Measurements from ENCODE around the gene MAN1C1. TPM values are rescaled to one million over a fixed set of nuclear protein-coding genes. Genes with fewer than 3 reads are reported as not detected.
"Not testable (repeated sequence)": the region's sequence is repeated elsewhere in the genome, so short reads cannot be mapped to it uniquely, and the experiment has no call there.

Gene MAN1C1
- total RNA-seq, 1 experiment from 2014 or later, result 1.2 TPM

DNA sequence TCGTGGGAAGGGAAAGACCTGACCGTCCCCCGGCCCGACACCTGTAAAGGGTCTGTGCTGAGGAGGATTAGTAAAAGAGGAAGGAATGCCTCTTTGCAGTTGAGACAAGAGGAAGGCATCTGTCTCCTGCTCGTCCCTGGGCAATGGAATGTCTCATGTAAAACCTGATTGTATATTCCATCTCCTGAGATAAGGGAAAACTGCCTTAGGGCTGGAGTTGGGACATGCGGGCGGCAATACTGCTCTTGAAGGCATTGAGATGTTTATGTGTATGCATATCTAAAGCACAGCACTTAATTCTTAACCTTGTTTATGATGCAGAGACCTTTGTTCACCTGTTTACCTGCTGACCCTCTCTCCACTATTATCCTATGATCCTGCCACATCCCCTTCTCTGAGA, 28.4 kb upstream of the MAN1C1 start:
- H3K79me2 ChIP-seq (ENCODE audit: insufficient read depth, low read length); H3K9me2 ChIP-seq (ENCODE audit: insufficient read depth); H3K4me2 ChIP-seq (ENCODE audit: low read length); H4K20me1 ChIP-seq (ENCODE audit: insufficient read depth); H3K36me3 ChIP-seq (ENCODE audit: control insufficient read depth in 1 of 2, insufficient read depth in 2 of 2, low read length in 2 of 2); CTCF ChIA-PET; ATAC-seq; H3K4me1 ChIP-seq (ENCODE audit: control insufficient read depth in 1 of 2, insufficient read depth in 2 of 2, low read length in 2 of 2); POLR2A ChIA-PET; H3K9me3 ChIP-seq (ENCODE audit: control insufficient read depth in 1 of 2, insufficient read depth in 1 of 2, low read depth in 1 of 2, low read length in 2 of 2); RAD21 ChIA-PET (ENCODE audit: low non-redundant PET in 1 of 2, low total read pairs in 2 of 2, uncharacterized antibody in 2 of 2, unreplicated experiment in 2 of 2); BruUV-seq (replicated peaks); intact Hi-C loops (cut with micrococcal nuclease); H3K27ac ChIP-seq (ENCODE audit: low read depth, low read length); H2AFZ ChIP-seq (ENCODE audit: low read depth, low read length, poor library complexity, severe bottlenecking); DNase-seq (ENCODE audit: low read depth, low spot score); H3K9ac ChIP-seq (ENCODE audit: low read length); H3K27me3 ChIP-seq (ENCODE audit: insufficient read depth, low read length); H3K4me3 ChIP-seq (replicated peaks in 1 of 2; ENCODE audit: low read depth in 1 of 2, low read length in 2 of 2): not testable (repeated sequence)

DNA sequence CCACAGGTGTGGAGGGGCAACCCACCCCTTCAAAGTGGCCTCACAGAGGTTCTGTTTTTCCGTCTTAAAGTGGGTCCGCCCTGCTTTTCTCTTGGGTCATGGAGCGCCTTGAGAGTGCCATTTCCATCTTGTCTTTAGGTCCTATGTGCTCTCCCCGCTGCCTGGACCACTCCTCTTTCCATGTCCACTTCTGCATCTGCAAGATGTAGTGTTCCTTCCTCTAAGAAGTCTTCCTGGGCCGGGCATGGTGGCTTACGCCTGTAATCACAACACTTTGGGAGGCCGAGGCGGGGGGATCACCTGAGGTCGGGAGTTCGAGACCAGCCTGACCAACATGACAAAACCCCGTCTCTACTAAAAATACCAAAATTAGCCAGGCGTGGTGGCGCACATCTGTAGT, 27.8 kb upstream of the MAN1C1 start:
- H3K27ac ChIP-seq (ENCODE audit: low read depth, low read length); H3K36me3 ChIP-seq (ENCODE audit: control insufficient read depth in 1 of 2, insufficient read depth in 2 of 2, low read length in 2 of 2); RAD21 ChIA-PET (ENCODE audit: low non-redundant PET in 1 of 2, low total read pairs in 2 of 2, uncharacterized antibody in 2 of 2, unreplicated experiment in 2 of 2); H3K4me3 ChIP-seq (replicated peaks in 1 of 2; ENCODE audit: low read depth in 1 of 2, low read length in 2 of 2); DNase-seq (ENCODE audit: low read depth, low spot score); H3K4me2 ChIP-seq (ENCODE audit: low read length); H3K27me3 ChIP-seq (ENCODE audit: insufficient read depth, low read length); H3K79me2 ChIP-seq (ENCODE audit: insufficient read depth, low read length); H3K4me1 ChIP-seq (ENCODE audit: control insufficient read depth in 1 of 2, insufficient read depth in 2 of 2, low read length in 2 of 2); H4K20me1 ChIP-seq (ENCODE audit: insufficient read depth); CTCF ChIA-PET; ATAC-seq; H3K9ac ChIP-seq (ENCODE audit: low read length); H3K9me2 ChIP-seq (ENCODE audit: insufficient read depth); POLR2A ChIA-PET; H3K9me3 ChIP-seq (ENCODE audit: control insufficient read depth in 1 of 2, insufficient read depth in 1 of 2, low read depth in 1 of 2, low read length in 2 of 2); intact Hi-C loops (cut with micrococcal nuclease); H2AFZ ChIP-seq (ENCODE audit: low read depth, low read length, poor library complexity, severe bottlenecking); BruUV-seq (replicated peaks): not testable (repeated sequence)

DNA sequence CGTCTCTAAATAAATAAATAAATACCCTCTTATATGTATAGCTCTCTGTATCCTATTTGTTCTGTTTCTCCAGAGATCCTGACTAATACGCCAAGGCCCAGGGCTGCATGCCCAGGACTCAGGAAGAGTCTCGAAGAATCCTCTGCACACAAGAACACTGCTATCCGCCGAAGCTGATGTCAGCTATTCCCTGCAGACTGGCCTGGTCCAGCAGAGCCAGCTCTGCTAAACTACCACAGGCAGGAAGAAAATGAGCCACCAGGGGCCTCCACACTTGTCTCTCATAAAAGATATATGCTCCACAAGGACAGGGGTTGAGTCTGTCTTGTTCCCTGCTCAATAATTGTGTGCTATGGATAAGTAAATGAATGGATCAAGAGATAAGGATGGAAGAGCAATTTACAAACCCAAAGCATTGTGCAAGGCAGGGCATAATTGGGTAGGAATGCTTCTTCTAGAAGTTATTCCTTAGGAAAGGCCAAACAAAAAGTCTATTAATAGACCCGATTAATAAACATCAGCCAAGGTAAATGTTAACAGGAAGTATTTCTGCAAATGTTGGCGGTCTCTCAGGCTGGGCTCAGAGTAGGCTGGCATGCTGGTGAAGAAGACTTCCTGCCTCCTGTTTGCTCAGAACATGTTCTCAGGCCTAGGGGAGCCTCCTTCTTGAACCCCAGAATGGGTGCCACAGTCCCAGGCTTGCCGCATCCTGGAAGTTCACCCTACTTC, 26.3 kb upstream of the MAN1C1 start:
- H3K36me3 ChIP-seq (ENCODE audit: control insufficient read depth in 1 of 2, insufficient read depth in 2 of 2, low read length in 2 of 2), result no peaks in the 10 kb centered on the region
- no peak for TF ChIP-seq EZH2 (IDR thresholded peaks at IDR 0.05)
- TF ChIP-seq, protein P1, sequence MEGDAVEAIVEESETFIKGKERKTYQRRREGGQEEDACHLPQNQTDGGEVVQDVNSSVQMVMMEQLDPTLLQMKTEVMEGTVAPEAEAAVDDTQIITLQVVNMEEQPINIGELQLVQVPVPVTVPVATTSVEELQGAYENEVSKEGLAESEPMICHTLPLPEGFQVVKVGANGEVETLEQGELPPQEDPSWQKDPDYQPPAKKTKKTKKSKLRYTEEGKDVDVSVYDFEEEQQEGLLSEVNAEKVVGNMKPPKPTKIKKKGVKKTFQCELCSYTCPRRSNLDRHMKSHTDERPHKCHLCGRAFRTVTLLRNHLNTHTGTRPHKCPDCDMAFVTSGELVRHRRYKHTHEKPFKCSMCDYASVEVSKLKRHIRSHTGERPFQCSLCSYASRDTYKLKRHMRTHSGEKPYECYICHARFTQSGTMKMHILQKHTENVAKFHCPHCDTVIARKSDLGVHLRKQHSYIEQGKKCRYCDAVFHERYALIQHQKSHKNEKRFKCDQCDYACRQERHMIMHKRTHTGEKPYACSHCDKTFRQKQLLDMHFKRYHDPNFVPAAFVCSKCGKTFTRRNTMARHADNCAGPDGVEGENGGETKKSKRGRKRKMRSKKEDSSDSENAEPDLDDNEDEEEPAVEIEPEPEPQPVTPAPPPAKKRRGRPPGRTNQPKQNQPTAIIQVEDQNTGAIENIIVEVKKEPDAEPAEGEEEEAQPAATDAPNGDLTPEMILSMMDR (IDR thresholded peaks at IDR 0.05 in 2 of 3, conservative IDR thresholded peaks at IDR 0.05 in 1 of 3; ENCODE audit: borderline replicate concordance in 1 of 3, insufficient read depth in 1 of 3, low read depth in 2 of 3, low read length in 2 of 3), result 0 out of 6 replicates have a peak, but pooled peaks of 1 of the 3 experiments have one; percentile 7
- DNase-seq (ENCODE audit: low read depth, low spot score) (no peak), ATAC-seq (no peak; the same call in 1 of the 2 replicates)
- no peaks in the 10 kb centered on the region for H4K20me1 ChIP-seq (ENCODE audit: insufficient read depth)
- ChIA-PET RAD21 (ENCODE audit: low non-redundant PET in 1 of 2, low total read pairs in 2 of 2, uncharacterized antibody in 2 of 2, unreplicated experiment in 2 of 2) (no interaction called here), POLR2A (no interaction called here), CTCF (no interaction called here)
- H2AFZ ChIP-seq (ENCODE audit: low read depth, low read length, poor library complexity, severe bottlenecking), result no peak overlapping the region
- no TSS peak for BruUV-seq (replicated peaks)
- no peak overlapping the region for H3K4me3 ChIP-seq (replicated peaks in 1 of 2; ENCODE audit: low read depth in 1 of 2, low read length in 2 of 2)
- no peaks in the 10 kb centered on the region for H3K9me2 ChIP-seq (ENCODE audit: insufficient read depth)
- no peaks in the 10 kb centered on the region for H3K4me1 ChIP-seq (ENCODE audit: control insufficient read depth in 1 of 2, insufficient read depth in 2 of 2, low read length in 2 of 2)
- intact Hi-C loops (cut with micrococcal nuclease), result no loop called here
- no peak overlapping the region for H3K4me2 ChIP-seq (ENCODE audit: low read length)
- no peaks in the 10 kb centered on the region for H3K79me2 ChIP-seq (ENCODE audit: insufficient read depth, low read length)
- H3K27ac ChIP-seq (ENCODE audit: low read depth, low read length), result no peak overlapping the region
- no peaks in the 10 kb centered on the region for H3K9me3 ChIP-seq (ENCODE audit: control insufficient read depth in 1 of 2, insufficient read depth in 1 of 2, low read depth in 1 of 2, low read length in 2 of 2)
- H3K27me3 ChIP-seq (ENCODE audit: insufficient read depth, low read length), result no peaks in the 10 kb centered on the region
- H3K9ac ChIP-seq (ENCODE audit: low read length), result no peak overlapping the region

Data from HCT116 (cell line).